Epithelial cell of esophagus (primary cell): ENCODE data around the gene ABCC4.

ENCODE experiments used
- DNase-seq: peaks from one replicate; pipeline ENCODE4 v3.0.0; 2010; ENCODE audit warnings: low read depth
- H3K4me3 ChIP-seq: 2 replicates; pipeline ENCODE4 v1.5.1; 2011; ENCODE audit warnings: mild to moderate bottlenecking, low read length, control low read depth
- TF ChIP-seq, protein P1 (sequence below): IDR thresholded peaks from 2 replicates; pipeline ENCODE4 v1.5.1; 2011; ENCODE audit warnings: low read depth, mild to moderate bottlenecking, low read length, control low read depth, inconsistent platforms; ENCODE audit not compliant: insufficient read depth; ENCODE audit errors: missing control alignments

The ABCC4 gene

GRCh38 chr13:95267662-95268342 is 33.4 kb downstream of the ABCC4 start:
- TF ChIP-seq, protein P1, sequence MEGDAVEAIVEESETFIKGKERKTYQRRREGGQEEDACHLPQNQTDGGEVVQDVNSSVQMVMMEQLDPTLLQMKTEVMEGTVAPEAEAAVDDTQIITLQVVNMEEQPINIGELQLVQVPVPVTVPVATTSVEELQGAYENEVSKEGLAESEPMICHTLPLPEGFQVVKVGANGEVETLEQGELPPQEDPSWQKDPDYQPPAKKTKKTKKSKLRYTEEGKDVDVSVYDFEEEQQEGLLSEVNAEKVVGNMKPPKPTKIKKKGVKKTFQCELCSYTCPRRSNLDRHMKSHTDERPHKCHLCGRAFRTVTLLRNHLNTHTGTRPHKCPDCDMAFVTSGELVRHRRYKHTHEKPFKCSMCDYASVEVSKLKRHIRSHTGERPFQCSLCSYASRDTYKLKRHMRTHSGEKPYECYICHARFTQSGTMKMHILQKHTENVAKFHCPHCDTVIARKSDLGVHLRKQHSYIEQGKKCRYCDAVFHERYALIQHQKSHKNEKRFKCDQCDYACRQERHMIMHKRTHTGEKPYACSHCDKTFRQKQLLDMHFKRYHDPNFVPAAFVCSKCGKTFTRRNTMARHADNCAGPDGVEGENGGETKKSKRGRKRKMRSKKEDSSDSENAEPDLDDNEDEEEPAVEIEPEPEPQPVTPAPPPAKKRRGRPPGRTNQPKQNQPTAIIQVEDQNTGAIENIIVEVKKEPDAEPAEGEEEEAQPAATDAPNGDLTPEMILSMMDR, result no peak
- peak; percentile 73 for DNase-seq
- no peak overlapping the region for H3K4me3 ChIP-seq

- H3K4me3 ChIP-seq, result no peak overlapping the region
- TF ChIP-seq, protein P1, result no peak
- DNase-seq, result no peak
Measured at GRCh38 chr13:95264225-95264624, 37.0 kb downstream of the ABCC4 start.

DNA sequence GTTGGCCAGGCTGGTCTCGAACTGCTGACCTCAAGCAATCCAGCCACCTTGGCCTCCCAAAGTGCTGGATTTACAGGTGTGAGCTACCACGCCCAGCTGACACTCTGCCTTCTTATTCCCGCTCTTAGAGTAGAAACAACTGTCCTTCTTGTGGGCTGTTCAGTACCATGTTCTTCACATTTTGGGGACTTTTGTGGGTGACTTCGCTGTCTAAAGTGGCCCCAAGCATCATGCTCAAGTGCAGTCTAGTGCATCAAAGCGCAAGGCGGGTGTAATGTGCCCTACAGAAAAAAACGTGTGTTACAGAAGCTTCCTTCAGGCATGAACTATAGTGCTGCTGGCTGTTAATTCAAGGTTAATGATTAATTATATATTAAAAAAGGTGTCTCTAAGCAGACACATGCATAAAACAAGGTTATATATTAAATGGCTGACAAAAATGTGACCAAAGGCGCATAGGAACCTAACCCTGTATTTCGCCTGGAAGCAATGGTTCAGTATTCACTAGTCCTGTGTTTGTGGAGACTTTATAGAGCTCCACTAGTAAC is 38.3 kb downstream of the ABCC4 start:
- DNase-seq, result no peak
- no peak overlapping the region for H3K4me3 ChIP-seq
- TF ChIP-seq, protein P1, result no peak

DNA sequence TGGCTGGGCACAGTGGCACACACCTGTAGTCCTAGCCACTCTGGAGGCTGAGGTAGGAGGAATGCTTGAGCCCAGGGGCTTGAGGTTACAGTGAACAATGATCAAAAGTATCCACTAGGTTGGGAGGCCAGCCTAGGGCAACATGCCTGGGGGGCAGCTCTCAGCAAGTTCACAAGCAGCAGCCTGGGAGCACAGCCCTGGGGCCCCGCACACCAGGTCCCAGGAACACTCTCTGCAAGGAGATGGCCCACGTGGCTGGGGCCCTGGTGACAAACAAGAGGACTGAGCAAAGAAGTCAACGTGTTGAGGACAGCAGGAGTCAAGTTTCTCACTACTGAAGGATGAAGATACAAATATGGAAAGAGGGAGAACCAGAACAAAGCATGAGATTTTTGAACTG is 39.3 kb downstream of the ABCC4 start:
- no peak for DNase-seq
- TF ChIP-seq, protein P1, result no peak

DNA sequence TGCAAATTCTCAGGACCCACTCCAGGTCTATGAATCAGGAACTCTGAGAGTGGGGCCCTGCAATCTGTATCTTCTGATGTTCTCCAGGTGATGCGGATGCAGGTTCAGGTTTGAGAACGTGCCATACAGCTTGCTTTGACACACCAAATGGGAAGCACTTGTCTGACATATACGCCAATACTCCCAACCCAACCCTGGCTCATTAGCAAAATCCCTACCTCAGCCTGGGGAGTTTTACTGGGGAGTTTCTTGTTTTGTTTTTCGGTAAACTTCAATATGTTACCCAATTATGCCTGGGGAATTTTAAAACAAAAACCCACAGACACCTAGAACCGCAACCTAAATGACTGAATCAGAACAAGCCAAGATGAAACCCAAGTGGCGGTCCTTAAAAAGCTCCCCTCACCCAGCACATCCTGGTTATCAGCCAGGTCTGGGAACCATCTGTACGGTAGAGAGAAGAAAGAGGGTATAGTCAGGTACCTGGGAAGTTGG is 41.2 kb downstream of the ABCC4 start:
- no peak for DNase-seq
- TF ChIP-seq, protein P1, result no peak
- H3K4me3 ChIP-seq, result no peak overlapping the region

More for the DNA sequence above, 39.3 kb downstream of the ABCC4 start:
- no peak overlapping the region for H3K4me3 ChIP-seq

DNA sequence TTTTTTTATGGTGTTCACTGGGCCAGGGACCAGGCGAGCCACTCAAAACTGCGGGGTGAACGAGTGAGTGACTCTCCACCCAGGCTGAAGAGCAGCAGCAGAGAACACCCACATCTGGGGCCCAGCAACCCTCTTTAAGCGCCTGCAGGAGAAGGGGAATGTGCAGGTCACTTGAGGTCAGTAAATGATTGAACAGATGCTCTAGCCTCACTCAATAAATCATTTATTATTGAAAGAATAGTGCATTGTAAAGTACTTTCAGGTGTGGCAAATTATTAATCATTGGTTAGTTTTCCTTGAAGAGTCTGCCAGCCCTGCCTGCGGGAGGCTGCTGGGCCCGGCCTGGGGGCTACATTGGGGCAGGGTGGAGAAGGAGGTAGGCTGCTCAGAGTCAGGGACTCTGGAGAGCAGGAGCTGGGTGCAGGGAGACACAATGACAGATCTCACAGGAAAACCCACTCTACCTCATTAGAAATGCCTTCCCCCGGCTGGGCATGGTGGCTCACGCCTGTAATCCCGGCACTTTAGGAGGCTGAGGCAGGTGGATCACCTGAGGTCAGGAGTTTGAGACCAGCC is 42.5 kb downstream of the ABCC4 start:
- no peak for DNase-seq
- TF ChIP-seq, protein P1, result no peak
- no peak overlapping the region for H3K4me3 ChIP-seq
